Measurements from ENCODE around the gene ADAM10.

GRCh38 chr15:58716027-58716426, 33.5 kb downstream of the ADAM10 start:
- TF ChIP-seq POLR2A (IDR thresholded peaks at IDR 0.05): no peak
- no peak for TF ChIP-seq CTCF (IDR thresholded peaks at IDR 0.05)
